HG03575 (cell line): Measurements from ENCODE around the gene KRTCAP2.
"Not testable (repeated sequence)": the region's sequence is repeated elsewhere in the genome, so short reads cannot be mapped to it uniquely, and the experiment has no call there.

Experiments used
- ATAC-seq: cut with Tn5 transposase; IDR thresholded peaks from one replicate; pipeline ENCODE4 v1.9.1; 2021; ENCODE audit not compliant: unreplicated experiment, insufficient number of reproducible peaks, low FRiP score; ENCODE audit errors: extremely low read depth

KRTCAP2 gene

DNA sequence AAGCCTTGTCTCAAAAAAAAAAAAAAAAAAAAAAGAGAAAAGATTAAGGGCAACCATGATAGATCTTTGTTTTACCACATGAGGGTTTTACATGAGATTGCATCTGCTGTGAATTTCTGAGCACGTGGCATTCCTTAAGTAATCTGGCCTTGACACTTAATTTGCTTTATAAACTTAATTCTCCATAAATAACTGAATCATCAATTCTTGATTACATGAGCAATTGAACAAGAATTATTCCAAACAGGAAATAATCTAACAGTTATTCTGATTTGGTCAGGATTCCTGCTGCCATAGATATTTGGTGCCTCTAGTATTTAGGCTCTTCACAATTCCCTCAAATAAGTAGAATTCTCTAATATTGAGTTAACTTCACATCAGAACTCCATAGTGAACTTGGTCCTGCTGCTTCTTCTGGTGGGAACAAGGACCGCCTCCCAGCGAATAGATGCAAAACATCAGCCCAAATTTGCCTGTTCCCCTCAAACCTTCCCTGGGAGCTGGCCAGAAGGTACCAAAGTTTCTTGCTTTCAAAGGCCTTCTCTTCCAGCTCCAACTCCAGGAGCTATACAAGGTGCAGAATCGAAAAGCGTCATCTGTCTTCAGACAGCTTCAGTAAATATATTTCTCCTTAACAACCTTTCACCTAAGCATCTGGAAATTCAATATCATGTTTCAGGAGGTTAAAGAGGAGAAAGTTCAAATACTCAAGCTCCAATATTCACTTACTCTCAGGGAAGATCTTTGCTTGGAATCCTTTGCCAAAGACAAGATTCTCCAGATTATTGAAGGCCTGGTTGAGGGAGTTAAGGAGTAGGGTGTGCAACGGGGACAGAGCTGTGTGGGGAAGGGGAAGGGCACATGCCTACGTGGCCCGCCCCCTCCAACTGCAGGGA lies 1.0 kb downstream of the KRTCAP2 start:
- ATAC-seq = no peak

GRCh38 chr1:155170806-155171205 lies 2.3 kb downstream of the KRTCAP2 start:
- ATAC-seq = no peak

DNA sequence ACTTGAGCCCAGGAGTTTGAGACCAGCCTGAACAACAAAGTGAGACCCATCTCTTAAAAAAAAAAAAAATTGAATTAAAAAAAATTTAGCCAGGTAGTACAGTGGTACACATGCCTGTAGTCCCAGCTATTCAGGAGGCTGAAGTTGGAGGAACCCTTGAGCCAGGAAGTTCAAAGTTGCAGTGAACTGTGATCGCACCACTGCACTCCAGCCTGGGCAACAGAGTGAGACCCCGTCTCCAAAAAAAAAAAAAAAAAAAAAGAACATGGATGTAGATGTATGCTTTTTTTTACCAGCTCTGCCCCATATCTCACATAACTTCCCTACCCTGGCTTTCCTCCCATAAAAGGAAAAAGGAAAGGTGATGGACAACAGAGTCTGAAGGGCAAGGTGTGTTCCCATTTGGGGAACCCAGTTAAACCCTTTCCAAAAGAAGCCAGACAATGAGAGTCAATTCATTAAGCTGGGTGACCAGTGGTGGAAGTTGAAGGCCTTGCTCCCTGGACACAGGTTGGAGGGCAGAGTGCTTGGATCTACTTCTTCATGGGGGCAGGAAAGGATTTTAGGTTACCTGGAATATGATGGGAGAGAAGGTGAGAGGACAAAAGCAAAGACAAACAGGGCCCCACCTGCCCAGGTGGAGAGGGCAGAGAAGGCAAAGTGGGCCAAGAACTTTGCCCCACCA lies 2.9 kb downstream of the KRTCAP2 start:
- no peak for ATAC-seq

DNA sequence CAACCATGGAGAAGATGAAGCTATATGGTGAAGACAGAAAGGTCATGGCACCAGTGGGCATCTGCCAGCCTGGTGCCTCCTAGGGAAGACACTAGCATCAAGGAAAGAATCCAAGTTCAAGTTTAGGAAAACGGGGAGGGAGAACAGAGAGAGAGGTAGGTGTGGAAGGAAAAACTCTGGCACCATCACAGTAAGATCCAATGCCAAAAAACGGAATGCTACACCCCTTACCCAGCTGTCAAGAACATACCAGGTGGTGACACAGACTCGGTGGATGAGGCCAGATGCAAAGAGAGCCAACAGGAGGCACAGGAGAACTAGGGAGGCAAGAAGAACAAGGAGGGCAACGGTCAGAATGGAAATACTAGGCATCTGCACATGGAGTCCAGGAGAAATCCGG lies 3.6 kb downstream of the KRTCAP2 start:
- no peak for ATAC-seq

GRCh38 chr1:155168456-155169210 lies 4.5 kb downstream of the KRTCAP2 start:
- no peak for ATAC-seq

DNA sequence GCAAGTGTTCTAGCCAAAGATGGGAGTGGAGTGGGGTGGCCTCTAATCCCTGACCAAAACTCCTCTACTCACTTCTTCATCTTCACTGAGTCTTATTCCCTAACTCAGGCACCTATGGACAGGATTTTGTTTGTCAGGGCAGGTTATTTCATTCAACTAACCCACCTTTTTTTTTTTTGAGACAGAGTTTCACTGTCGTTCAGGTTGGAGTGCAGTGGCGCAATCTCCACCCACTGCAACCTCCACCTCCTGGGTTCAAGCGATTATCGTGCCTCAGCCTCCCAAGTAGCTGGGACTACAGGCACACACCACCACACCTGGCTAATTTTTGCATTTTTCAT lies 5.0 kb downstream of the KRTCAP2 start:
- not testable (repeated sequence) for ATAC-seq

DNA sequence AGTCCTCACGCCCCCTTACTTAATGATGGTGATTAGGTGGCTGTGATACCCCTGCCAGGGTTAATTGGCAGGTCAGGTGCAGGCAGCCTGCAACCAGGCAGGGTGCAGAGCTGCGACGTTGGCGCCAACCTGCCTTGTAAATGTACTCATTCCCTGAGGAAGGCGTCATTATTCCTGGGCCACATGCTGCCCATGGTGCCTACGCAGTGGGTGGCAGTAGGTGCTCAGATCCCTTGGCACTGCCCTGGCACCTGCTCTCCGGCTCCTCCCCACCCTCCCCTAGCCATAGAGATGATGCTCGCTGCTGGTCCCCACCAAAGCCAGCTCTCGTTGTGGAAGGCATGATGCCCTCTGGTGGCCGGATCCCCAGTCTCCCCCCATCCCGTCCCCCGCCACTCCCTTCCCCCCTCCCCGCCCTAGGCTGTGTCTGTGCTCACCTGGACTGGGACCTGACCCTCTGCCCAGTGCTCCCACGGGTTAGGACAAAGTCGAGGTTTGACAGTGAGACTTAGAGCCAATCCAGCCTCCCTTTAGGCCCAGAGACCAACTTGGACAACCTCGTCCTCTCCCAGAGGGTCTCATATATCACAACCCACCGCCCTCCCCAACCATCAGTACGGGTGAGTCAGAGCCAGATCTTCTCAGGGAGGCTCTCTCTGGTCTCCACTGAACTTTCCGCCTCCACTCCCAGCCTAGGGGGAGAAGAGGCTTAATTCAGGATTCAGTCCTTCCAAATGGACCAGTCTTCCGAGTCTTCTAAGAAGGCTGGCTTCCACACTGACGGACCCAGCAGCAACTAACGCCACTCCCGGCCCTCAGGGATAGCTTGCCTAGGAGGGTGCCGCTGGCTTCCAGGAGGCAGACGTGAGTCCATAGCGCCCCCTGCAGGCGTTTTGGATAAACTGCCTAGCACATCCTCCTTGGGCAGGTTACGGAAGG lies 5.7 kb downstream of the KRTCAP2 start:
- no peak for ATAC-seq

- ATAC-seq = no peak
These were observed 6.5 kb downstream of the KRTCAP2 start for GRCh38 chr1:155166471-155167165.

GRCh38 chr1:155166051-155166470 lies 7.0 kb downstream of the KRTCAP2 start:
- ATAC-seq = no peak

DNA sequence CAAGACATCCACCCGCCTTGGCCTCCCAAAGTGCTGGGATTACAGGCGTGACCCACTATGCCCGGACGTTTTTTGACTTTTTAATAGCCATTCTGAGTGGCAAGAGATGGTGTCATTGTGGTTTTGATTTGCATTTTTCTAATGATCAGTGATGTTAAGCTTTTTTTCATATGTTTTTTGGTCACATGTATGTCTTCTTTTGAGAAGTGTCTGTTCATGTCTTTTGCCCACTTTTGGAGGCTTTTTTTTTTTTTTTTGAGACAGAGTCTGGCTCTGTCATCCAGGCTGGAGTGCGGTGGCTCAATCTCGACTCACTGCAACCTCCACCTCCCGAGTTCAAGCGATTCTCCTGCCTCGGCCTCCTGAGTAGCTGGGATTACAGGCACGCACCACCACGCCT lies 8.5 kb downstream of the KRTCAP2 start:
- not testable (repeated sequence) for ATAC-seq

DNA sequence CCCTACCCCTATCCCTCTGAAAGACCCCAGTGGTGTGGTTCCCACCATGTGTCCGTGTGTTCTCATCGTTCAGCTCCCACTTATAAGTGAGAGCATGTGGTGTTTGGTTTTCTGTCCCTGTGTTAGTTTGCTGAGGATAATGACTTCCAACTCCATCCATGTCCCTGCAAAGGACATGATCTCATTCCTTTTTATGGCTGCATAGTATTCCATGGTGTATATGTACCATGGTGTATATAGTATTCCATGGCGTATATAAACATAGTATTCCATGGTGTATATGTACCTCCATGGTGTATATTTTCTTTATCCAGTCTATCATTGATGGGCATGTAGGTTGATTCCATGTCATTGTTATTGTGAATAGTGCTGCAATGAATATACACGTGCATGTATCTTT lies 9.3 kb downstream of the KRTCAP2 start:
- ATAC-seq = not testable (repeated sequence)

- not testable (repeated sequence) for ATAC-seq
These were observed 10.5 kb downstream of the KRTCAP2 start for GRCh38 chr1:155162631-155163030.

DNA sequence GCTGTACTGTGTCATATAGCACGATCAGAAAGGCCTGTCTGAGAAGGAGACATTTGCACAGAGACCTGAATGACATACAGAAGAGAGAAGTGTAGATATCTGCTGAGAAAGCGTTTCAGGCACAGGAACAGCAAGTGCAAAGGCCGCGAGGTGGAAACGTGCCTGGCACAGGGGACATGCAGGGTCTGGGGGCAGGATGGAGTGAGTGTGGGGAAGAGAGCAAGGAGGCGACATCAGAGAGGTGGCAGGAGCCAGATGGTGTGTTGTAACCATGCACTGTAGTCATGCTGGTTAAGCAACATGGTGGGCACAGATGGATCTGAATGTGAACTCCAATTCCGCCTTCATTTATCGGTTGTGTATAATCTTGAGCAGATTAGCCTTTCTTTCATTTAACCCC lies 13.0 kb downstream of the KRTCAP2 start:
- ATAC-seq = no peak

GRCh38 chr1:155158991-155159390 lies 14.1 kb downstream of the KRTCAP2 start:
- ATAC-seq = no peak

DNA sequence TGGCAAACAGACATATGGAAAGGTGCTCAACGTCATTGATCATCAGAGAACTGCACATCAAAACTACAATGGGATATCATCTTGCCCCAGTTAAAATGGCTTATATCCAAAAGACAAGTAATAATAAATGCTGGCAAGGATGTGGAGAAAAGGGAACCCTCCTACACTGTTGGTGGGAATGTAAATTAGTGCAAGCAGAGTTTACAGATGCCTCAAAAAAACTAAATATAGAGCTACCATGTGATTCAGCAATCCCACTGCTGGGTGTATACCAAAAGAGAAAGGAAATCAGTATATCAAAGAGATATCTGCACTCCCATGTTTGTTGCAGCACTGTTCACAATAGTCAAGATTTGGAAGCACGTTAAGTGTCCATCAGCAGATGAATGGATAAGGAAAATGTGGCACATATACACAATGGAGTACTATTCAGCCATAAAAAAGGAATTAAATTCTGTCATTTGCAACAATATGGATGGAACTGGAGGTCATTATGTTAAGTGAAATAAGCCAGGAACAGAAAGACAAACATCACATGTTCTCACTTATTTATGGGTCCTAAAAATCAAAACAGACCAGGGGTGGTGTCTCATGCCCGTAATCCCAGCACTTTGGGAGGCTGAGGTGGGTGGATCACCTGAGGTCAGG lies 17.0 kb downstream of the KRTCAP2 start:
- not testable (repeated sequence) for ATAC-seq

DNA sequence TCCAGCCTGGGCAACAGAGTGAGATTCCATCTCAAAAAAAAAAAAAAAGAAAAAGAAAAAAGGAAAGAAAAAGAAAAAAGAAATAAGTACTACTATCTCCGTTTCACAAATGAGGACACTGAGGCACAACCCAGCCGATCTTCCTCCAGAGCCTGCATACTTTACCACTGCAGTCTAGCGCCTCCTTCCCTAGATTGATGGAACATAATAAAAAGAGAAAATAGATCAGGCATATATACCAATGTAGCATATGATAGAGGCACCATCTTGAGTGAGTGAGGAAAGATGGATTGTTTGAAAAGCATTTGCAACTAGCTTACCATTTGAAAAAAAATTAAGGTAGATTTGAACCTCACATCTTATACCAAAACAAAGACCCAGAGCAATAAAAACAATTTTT lies 27.6 kb downstream of the KRTCAP2 start:
- ATAC-seq = no peak

DNA sequence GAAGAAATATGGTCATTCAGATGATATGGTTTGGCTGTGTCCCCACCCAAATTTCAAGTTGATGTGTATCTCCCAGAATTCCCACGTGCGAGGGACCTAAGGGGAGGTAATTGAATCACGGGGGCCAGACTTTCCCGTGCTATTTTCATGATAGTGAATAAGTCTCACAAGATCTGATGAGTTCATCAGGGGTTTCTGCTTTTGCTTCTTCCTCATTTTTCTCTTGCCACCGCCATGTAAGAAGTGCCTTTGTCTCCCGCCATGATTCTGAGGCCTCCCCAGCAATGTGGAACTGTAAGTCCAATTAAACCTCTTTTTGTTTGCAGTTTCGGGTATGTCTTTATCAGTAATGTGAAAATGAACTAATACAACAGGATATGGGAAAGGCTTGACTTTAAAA lies 31.4 kb downstream of the KRTCAP2 start:
- no peak for ATAC-seq

DNA sequence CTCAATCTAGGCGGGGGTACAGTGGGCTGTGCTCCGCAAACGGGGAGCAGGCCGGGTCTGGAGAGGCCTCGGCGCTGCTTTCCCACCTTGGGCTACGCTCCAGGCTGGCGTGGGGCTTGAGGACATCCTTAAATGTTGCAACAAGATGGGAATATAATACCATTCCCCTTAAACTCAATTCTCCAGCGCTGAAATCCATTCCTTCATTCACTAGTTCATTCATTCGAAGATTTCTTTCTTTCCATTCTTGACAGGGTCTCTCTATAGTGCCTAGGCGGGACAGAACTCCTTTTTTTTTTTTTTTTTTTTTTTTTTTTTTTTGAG lies 32.5 kb downstream of the KRTCAP2 start:
- ATAC-seq = no peak
